HG02623 (cell line): ENCODE results near the gene TTBK2.
"Not testable (repeated sequence)": the region's sequence is repeated elsewhere in the genome, so short reads cannot be mapped to it uniquely, and the experiment has no call there.

ENCODE experiments used
- ATAC-seq: cut with Tn5 transposase; IDR thresholded peaks from one replicate; pipeline ENCODE4 v1.9.1; 2021; ENCODE audit warnings: moderate library complexity; ENCODE audit not compliant: unreplicated experiment

Gene TTBK2

GRCh38 chr15:42766109-42766508 lies 154.5 kb downstream of the TTBK2 start:
- ATAC-seq, result not testable (repeated sequence)

- not testable (repeated sequence) for ATAC-seq
These were observed 156.3 kb downstream of the TTBK2 start for GRCh38 chr15:42764154-42764731.

- ATAC-seq, result not testable (repeated sequence)
These were observed 158.8 kb downstream of the TTBK2 start for GRCh38 chr15:42761813-42762212.

- ATAC-seq, result no peak
These were observed 159.8 kb downstream of the TTBK2 start for GRCh38 chr15:42760759-42761158.

- ATAC-seq, result no peak
These were observed 161.5 kb downstream of the TTBK2 start for GRCh38 chr15:42759093-42759492.

GRCh38 chr15:42750306-42750705 lies 170.3 kb downstream of the TTBK2 start:
- ATAC-seq, result no peak

GRCh38 chr15:42749266-42749665 lies 171.3 kb downstream of the TTBK2 start:
- no peak for ATAC-seq

GRCh38 chr15:42744195-42744594 lies 176.4 kb downstream of the TTBK2 start:
- no peak for ATAC-seq

- ATAC-seq, result no peak
These were observed 178.4 kb downstream of the TTBK2 start for GRCh38 chr15:42742149-42742548.

- no peak for ATAC-seq
These were observed 178.9 kb downstream of the TTBK2 start for GRCh38 chr15:42741710-42742109.

- no peak for ATAC-seq
These were observed 182.8 kb downstream of the TTBK2 start for GRCh38 chr15:42737529-42738328.

GRCh38 chr15:42736793-42737528 lies 183.6 kb downstream of the TTBK2 start, which contains the start of gene CDAN1:
Gene CDAN1, minus strand, starts transcription at chr15:42737128. Its CDS starts 26 bp downstream, at chr15:42737102.
- peak; percentile 78 for ATAC-seq

- peak; percentile 32 for ATAC-seq
These were observed 184.3 kb downstream of the TTBK2 start for GRCh38 chr15:42736178-42736792.

GRCh38 chr15:42735382-42736165 lies 185.0 kb downstream of the TTBK2 start:
- no peak for ATAC-seq

GRCh38 chr15:42734076-42734672 lies 186.4 kb downstream of the TTBK2 start:
- ATAC-seq, result no peak

GRCh38 chr15:42733027-42733426 lies 187.6 kb downstream of the TTBK2 start:
- ATAC-seq, result no peak

- ATAC-seq, result no peak
These were observed 188.3 kb downstream of the TTBK2 start for GRCh38 chr15:42732095-42732827.

- ATAC-seq, result no peak
These were observed 189.1 kb downstream of the TTBK2 start for GRCh38 chr15:42731461-42731860.

- no peak for ATAC-seq
These were observed 190.0 kb downstream of the TTBK2 start for GRCh38 chr15:42730536-42730935.
